GM10847 (cell line): ENCODE data around the gene FLNC.
A peak's percentile ranks its signal among the peaks of the same experiment; 100 is the strongest.

ENCODE experiments used
- POLR2A ChIP-seq: IDR thresholded peaks from 2 replicates; pipeline ENCODE4 v1.6.1; 2011; ENCODE audit not compliant: insufficient read length; ENCODE audit errors: extremely low read depth

FLNC gene

DNA sequence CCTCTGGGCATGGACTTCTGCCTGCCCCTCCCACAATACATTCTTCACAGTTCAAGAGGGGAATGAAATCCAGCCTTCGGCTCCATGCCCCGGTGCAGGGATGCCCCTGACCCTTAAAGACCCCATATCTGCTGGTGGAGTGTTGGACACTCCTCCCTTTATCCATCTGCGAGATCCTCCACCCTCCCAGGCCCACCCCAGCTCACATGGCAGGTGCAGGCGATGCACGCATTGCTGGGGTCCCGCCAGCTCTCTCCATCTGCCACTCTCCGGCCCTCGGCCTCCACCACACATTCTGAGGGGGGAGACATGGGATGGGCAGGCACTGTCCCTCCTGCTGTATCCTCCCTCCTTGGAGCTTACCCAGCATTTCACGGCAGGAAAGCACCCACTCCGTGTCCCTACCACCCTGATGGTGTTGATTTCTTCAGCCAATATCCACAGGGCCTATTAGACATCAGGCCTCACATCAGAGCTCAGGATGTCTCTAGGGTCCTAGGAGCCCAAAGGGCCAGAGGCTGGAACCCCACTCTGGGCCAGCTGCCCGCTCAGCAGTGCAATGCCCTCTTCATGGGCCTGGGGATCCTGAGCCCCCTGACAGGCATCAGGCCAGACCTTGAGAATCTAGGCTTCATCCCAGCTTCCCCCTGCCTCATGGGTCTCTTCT lies 50.7 kb downstream of the FLNC start:
- TF ChIP-seq POLR2A = no peak

GRCh38 chr7:128881458-128882125 lies 51.4 kb downstream of the FLNC start:
- no peak for TF ChIP-seq POLR2A

- no peak for TF ChIP-seq POLR2A
Measured at GRCh38 chr7:128882134-128882533, 51.9 kb downstream of the FLNC start.

GRCh38 chr7:128883622-128884448 lies 53.6 kb downstream of the FLNC start:
- TF ChIP-seq POLR2A = peak; percentile 24

DNA sequence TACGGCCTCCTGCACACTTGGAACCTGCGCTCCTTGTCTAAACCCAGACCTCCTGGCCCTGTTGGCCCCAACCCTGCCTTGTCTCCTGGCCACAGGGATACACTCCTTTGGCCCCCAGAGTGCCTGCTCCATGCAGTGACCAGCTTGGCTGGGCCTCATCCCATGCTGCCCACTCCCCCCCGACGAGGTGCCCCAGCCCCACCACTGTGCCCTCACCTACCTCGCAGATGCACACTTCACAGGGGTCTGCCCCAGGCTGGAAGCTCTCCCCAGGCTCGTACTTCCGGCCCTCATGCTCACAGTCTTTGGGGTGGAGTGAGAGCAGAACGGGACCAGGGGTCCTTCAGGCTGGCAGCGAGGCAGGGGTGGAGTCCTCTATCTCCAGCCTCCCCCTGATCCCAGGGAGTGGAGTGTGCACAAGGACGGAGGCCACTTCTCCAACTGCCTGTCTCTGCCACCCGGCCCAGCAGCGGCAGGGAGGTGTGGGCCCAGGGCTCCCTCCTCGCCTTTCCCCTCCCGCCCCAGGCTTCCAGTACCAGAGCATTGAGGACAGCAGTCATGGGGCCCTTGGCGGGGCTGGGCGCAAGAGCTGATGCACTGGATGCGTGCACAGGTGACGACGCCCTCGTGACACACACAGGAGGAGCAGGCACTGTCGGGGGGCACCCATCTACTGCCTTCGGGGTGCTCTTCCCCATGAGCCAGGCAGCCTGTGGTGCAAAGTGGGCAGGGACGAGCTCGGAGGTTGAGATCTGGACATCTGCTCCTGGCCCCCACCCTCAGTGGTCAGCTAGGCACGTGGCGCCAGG lies 54.6 kb downstream of the FLNC start:
- no peak for TF ChIP-seq POLR2A

- no peak for TF ChIP-seq POLR2A
Measured at GRCh38 chr7:128885370-128886187, 55.4 kb downstream of the FLNC start.

- TF ChIP-seq POLR2A = no peak
Measured at GRCh38 chr7:128886391-128887168, 56.4 kb downstream of the FLNC start.

- TF ChIP-seq POLR2A = no peak
Measured at GRCh38 chr7:128887169-128888038, 57.2 kb downstream of the FLNC start.

- no peak for TF ChIP-seq POLR2A
Measured at GRCh38 chr7:128888039-128888755, 58.0 kb downstream of the FLNC start.

- no peak for TF ChIP-seq POLR2A
Measured at GRCh38 chr7:128888756-128889095, 58.5 kb downstream of the FLNC start.

GRCh38 chr7:128889121-128889520 lies 58.9 kb downstream of the FLNC start:
- TF ChIP-seq POLR2A = no peak
